Mammary epithelial cell (primary cell): Measurements from ENCODE around the gene ECD.

Experiments used
- EZH2 ChIP-seq: IDR thresholded peaks from 2 replicates; pipeline ENCODE4 v1.6.1; 2012; ENCODE audit warnings: low read length, inconsistent platforms, borderline replicate concordance
- TF ChIP-seq, protein P1 (sequence below), 2 donors: IDR thresholded peaks in 1 of 2; conservative IDR thresholded peaks in 1 of 2; 2 replicates each; pipeline ENCODE4 v1.5.1; 2011 to 2012; ENCODE audit warnings: inconsistent platforms in 2 of 2, low read length in 2 of 2, mild to moderate bottlenecking in 2 of 2, control low read depth in 1 of 2, low read depth in 1 of 2; ENCODE audit not compliant: insufficient read depth in 1 of 2; ENCODE audit errors: extremely low read depth in 1 of 2

DNA sequence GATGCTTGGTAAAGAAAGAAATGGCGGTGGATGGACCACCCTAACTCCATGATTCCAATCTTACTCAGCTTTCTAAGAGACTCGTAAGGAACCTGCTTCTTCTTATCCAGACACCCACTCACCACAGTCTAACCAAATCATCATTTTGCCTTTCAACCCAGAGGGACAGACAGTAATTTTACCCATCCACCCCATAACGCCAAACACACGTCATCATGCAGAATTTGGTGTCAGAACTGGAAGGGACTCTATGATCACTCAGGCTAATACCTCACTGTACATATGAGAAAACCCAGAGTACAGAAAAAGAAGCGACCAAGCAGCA is 388 bp downstream of the ECD start:
- TF ChIP-seq, protein P1, sequence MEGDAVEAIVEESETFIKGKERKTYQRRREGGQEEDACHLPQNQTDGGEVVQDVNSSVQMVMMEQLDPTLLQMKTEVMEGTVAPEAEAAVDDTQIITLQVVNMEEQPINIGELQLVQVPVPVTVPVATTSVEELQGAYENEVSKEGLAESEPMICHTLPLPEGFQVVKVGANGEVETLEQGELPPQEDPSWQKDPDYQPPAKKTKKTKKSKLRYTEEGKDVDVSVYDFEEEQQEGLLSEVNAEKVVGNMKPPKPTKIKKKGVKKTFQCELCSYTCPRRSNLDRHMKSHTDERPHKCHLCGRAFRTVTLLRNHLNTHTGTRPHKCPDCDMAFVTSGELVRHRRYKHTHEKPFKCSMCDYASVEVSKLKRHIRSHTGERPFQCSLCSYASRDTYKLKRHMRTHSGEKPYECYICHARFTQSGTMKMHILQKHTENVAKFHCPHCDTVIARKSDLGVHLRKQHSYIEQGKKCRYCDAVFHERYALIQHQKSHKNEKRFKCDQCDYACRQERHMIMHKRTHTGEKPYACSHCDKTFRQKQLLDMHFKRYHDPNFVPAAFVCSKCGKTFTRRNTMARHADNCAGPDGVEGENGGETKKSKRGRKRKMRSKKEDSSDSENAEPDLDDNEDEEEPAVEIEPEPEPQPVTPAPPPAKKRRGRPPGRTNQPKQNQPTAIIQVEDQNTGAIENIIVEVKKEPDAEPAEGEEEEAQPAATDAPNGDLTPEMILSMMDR (conservative IDR thresholded peaks at IDR 0.05 in 1 of 2, IDR thresholded peaks at IDR 0.05 in 1 of 2; ENCODE audit: extremely low read depth in 1 of 2, insufficient read depth in 1 of 2, low read depth in 1 of 2, low read length in 2 of 2): no peak
- no peak for TF ChIP-seq EZH2
